ENCODE data around the gene DNLZ. TPM values are rescaled to one million over a fixed set of nuclear protein-coding genes. Genes with fewer than 3 reads are reported as not detected.
A peak's percentile ranks its signal among the peaks of the same experiment; 100 is the strongest.

The DNLZ gene
- total and polyA plus RNA-seq, 9 of the 15 experiments (the other 6 are each of a cell fraction or from before 2014, with no cell fraction given) = 0.17 to 44.6 (median 3.4) TPM

DNA sequence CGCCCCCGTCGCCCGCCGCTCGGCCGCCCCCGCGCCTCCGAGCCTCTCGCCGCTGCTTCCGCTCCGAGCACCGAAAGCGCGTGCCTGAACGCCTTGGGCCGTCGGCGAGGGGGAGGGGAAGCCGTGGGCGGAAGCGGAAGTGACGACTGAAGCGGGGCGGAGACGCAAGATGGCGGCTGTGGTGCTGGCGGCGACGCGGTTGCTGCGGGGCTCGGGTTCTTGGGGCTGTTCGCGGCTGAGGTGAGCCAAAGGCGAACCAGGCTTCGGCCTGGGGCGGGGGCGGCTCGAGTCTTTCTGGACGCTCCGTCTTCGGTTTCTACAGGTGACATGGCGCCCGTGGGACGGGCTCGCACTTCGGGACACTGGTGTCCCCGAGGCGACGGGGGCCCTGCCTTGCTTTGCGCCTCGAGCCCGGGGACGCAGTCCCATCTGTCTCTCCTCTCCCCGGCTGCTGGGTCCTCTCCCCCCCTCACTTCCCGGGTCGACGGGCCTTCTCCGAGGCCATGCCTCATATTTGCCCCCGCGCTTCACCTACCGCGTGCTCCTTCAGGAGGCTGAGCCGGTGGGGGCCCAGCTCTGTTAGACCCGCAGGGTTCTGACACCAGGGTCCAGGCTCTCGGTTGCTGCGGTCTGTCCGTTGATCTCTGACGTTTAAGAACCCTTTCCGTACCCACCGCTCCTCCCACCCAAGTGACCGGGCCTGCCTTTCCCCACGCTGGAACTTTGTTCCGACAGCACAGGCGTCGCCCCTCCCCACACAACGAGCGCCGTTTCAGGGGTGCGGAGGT is 47.1 kb upstream of the DNLZ start, which contains the start of the genes ENTR1 and PMPCA (continued):
- TF ChIP-seq, protein P1, sequence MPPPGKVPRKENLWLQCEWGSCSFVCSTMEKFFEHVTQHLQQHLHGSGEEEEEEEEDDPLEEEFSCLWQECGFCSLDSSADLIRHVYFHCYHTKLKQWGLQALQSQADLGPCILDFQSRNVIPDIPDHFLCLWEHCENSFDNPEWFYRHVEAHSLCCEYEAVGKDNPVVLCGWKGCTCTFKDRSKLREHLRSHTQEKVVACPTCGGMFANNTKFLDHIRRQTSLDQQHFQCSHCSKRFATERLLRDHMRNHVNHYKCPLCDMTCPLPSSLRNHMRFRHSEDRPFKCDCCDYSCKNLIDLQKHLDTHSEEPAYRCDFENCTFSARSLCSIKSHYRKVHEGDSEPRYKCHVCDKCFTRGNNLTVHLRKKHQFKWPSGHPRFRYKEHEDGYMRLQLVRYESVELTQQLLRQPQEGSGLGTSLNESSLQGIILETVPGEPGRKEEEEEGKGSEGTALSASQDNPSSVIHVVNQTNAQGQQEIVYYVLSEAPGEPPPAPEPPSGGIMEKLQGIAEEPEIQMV (tag; conservative IDR thresholded peaks at IDR 0.05; ENCODE audit: low read depth) = no peak
- TF ChIP-seq FOXP1 (CRISPR knock-in tag; IDR thresholded peaks at IDR 0.05) = no peak
- no peak for TF ChIP-seq DACH1 (IDR thresholded peaks at IDR 0.05; ENCODE audit: partially characterized antibody)
- no peak for TF ChIP-seq EWSR1 (IDR thresholded peaks at IDR 0.05; ENCODE audit: borderline replicate concordance, low read depth, partially characterized antibody)
- TF ChIP-seq, protein P2, sequence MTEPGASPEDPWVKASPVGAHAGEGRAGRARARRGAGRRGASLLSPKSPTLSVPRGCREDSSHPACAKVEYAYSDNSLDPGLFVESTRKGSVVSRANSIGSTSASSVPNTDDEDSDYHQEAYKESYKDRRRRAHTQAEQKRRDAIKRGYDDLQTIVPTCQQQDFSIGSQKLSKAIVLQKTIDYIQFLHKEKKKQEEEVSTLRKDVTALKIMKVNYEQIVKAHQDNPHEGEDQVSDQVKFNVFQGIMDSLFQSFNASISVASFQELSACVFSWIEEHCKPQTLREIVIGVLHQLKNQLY (CRISPR knock-in tag; conservative IDR thresholded peaks at IDR 0.05) = no peak
- TF ChIP-seq ZC3H4 (CRISPR knock-in tag; IDR thresholded peaks at IDR 0.05; ENCODE audit: borderline replicate concordance) = no peak
- no peak for TF ChIP-seq DDX20 (tag; IDR thresholded peaks at IDR 0.05; ENCODE audit: low read depth)
- TF ChIP-seq CTBP1 (IDR thresholded peaks at IDR 0.05; ENCODE audit: borderline replicate concordance) = peak; percentile 47; the same call in 1 of the 2 replicates
- TF ChIP-seq, protein P3, sequence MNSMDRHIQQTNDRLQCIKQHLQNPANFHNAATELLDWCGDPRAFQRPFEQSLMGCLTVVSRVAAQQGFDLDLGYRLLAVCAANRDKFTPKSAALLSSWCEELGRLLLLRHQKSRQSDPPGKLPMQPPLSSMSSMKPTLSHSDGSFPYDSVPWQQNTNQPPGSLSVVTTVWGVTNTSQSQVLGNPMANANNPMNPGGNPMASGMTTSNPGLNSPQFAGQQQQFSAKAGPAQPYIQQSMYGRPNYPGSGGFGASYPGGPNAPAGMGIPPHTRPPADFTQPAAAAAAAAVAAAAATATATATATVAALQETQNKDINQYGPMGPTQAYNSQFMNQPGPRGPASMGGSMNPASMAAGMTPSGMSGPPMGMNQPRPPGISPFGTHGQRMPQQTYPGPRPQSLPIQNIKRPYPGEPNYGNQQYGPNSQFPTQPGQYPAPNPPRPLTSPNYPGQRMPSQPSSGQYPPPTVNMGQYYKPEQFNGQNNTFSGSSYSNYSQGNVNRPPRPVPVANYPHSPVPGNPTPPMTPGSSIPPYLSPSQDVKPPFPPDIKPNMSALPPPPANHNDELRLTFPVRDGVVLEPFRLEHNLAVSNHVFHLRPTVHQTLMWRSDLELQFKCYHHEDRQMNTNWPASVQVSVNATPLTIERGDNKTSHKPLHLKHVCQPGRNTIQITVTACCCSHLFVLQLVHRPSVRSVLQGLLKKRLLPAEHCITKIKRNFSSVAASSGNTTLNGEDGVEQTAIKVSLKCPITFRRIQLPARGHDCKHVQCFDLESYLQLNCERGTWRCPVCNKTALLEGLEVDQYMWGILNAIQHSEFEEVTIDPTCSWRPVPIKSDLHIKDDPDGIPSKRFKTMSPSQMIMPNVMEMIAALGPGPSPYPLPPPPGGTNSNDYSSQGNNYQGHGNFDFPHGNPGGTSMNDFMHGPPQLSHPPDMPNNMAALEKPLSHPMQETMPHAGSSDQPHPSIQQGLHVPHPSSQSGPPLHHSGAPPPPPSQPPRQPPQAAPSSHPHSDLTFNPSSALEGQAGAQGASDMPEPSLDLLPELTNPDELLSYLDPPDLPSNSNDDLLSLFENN (IDR thresholded peaks at IDR 0.05; ENCODE audit: low read depth in 2 of 2, low read length in 2 of 2) = no peak
- TF ChIP-seq RBM17 (IDR thresholded peaks at IDR 0.05; ENCODE audit: borderline replicate concordance, low read depth, low read length) = no peak
- TF ChIP-seq ELF1 (tag; IDR thresholded peaks at IDR 0.05) = peak; percentile 84
- no peak for TF ChIP-seq ZFP1 (CRISPR knock-in tag; IDR thresholded peaks at IDR 0.05)
- TF ChIP-seq, protein P4, sequence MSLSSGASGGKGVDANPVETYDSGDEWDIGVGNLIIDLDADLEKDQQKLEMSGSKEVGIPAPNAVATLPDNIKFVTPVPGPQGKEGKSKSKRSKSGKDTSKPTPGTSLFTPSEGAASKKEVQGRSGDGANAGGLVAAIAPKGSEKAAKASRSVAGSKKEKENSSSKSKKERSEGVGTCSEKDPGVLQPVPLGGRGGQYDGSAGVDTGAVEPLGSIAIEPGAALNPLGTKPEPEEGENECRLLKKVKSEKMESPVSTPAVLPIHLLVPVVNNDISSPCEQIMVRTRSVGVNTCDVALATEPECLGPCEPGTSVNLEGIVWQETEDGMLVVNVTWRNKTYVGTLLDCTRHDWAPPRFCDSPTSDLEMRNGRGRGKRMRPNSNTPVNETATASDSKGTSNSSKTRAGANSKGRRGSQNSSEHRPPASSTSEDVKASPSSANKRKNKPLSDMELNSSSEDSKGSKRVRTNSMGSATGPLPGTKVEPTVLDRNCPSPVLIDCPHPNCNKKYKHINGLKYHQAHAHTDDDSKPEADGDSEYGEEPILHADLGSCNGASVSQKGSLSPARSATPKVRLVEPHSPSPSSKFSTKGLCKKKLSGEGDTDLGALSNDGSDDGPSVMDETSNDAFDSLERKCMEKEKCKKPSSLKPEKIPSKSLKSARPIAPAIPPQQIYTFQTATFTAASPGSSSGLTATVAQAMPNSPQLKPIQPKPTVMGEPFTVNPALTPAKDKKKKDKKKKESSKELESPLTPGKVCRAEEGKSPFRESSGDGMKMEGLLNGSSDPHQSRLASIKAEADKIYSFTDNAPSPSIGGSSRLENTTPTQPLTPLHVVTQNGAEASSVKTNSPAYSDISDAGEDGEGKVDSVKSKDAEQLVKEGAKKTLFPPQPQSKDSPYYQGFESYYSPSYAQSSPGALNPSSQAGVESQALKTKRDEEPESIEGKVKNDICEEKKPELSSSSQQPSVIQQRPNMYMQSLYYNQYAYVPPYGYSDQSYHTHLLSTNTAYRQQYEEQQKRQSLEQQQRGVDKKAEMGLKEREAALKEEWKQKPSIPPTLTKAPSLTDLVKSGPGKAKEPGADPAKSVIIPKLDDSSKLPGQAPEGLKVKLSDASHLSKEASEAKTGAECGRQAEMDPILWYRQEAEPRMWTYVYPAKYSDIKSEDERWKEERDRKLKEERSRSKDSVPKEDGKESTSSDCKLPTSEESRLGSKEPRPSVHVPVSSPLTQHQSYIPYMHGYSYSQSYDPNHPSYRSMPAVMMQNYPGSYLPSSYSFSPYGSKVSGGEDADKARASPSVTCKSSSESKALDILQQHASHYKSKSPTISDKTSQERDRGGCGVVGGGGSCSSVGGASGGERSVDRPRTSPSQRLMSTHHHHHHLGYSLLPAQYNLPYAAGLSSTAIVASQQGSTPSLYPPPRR (CRISPR knock-in tag; IDR thresholded peaks at IDR 0.05; ENCODE audit: borderline replicate concordance) = no peak

All from K562 (cell line).